Thoracic aorta (tissue), 2 donors: ENCODE measurements around the gene GABARAPL2. TPM values are rescaled to one million over a fixed set of nuclear protein-coding genes. Genes with fewer than 3 reads are reported as not detected.

Source experiments
- ATAC-seq: fragments of 150-250 bp; one replicate; pipeline ENCODE4 v1.8.0; 2017; ENCODE audit warnings: low read depth; ENCODE audit not compliant: insufficient number of reproducible peaks, low FRiP score
- DNase-seq: peaks from one replicate; pipeline ENCODE4 v3.0.0-alpha.2; 2020; ENCODE audit warnings: low spot score
- H3K27ac ChIP-seq, 2 donors: fragments of 200-600 bp; sonication (generic); 1 replicate in 1 of 2; 2 replicates in 1 of 2; pipeline ENCODE4 v1.5.1; 2016; ENCODE audit warnings: mild to moderate bottlenecking in 2 of 2, moderate library complexity in 2 of 2
- H3K27me3 ChIP-seq: fragments of 200-600 bp; sonication (generic); replicated peaks from 2 replicates; pipeline ENCODE4 v1.6.0; 2016; ENCODE audit warnings: mild to moderate bottlenecking; ENCODE audit not compliant: insufficient read depth
- H3K36me3 ChIP-seq: fragments of 200-600 bp; sonication (generic); one replicate; pipeline ENCODE4 v1.5.1; 2016
- H3K4me1 ChIP-seq, 2 donors: fragments of 200-600 bp; sonication (generic); 1 replicate in 1 of 2; 2 replicates in 1 of 2; pipeline versions ENCODE4 v1.5.1 to v1.6.0; 2016; ENCODE audit warnings: low read depth in 2 of 2, mild to moderate bottlenecking in 1 of 2; ENCODE audit not compliant: control insufficient read depth in 1 of 2
- H3K4me3 ChIP-seq: fragments of 200-600 bp; sonication (generic); 2 replicates; pipeline ENCODE4 v1.5.1; 2016; ENCODE audit warnings: mild to moderate bottlenecking
- H3K9me3 ChIP-seq: fragments of 200-600 bp; sonication (generic); 2 replicates; pipeline ENCODE4 v1.5.1; 2016
- total RNA-seq, 2 donors: library from RNA; depleted of rRNA; stranded (reverse); fragments of >200 nt; gene quantifications; one replicate each; pipeline versions ENCODE4 v1.1.0 to v1.2.3, GENCODE V29; 2016
- TF ChIP-seq, protein P1 (sequence below): fragments of 200-600 bp; sonication (generic); IDR thresholded peaks from one replicate; pipeline ENCODE4 v1.5.1; 2019; ENCODE audit warnings: antibody characterized with exemption

The GABARAPL2 gene
- total RNA-seq, 2 donors from 2014 or later, result 101 to 122 TPM

DNA sequence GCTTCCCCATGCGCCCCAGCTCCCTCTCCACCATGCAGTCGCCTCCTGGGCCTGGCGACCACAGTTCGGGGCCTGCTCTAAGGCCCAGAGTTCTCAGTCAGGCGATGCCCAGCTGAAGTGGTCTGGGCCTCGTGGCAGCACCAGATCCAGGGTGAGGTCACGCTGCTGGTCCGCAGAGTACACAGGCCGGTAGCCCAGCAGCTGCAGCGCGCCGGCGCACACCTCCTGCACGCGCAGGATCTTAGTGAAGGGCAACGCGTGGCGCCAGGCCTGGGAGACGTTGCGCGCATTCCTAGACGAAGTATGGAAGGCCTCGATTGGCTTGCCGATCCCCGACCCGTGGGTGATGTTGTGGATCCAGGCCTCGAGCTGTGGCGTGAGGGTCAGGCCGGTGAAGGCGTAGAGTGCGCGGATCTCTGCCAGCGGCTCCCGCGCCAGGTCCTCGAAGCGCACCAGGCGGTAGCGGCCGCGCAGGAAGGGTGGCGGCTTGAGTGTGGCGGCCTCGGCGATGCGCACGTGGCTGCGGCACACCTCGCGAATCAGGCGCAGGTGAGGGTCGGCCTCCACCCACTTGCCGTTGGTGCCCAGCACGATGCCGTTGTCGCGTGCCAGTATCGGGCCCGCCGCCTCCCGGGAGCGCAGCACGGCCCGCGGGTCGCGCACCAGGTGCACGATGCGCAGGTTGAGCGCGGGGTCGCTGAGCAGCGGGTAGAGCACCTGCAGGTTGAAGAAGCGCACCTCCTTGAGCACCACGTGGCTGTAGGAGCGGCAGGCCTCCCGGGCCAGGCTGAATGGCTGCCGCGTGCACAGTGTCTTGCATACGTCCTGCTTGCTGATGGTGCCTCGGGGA, 36.9 kb upstream of the GABARAPL2 start:
- H3K27me3 ChIP-seq, result no peaks in the 10 kb centered on the region
- TF ChIP-seq, protein P1, sequence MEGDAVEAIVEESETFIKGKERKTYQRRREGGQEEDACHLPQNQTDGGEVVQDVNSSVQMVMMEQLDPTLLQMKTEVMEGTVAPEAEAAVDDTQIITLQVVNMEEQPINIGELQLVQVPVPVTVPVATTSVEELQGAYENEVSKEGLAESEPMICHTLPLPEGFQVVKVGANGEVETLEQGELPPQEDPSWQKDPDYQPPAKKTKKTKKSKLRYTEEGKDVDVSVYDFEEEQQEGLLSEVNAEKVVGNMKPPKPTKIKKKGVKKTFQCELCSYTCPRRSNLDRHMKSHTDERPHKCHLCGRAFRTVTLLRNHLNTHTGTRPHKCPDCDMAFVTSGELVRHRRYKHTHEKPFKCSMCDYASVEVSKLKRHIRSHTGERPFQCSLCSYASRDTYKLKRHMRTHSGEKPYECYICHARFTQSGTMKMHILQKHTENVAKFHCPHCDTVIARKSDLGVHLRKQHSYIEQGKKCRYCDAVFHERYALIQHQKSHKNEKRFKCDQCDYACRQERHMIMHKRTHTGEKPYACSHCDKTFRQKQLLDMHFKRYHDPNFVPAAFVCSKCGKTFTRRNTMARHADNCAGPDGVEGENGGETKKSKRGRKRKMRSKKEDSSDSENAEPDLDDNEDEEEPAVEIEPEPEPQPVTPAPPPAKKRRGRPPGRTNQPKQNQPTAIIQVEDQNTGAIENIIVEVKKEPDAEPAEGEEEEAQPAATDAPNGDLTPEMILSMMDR, result no peak
- H3K9me3 ChIP-seq, result no peaks in the 10 kb centered on the region
- H3K4me3 ChIP-seq, result no peak overlapping the region
- no peaks in the 10 kb centered on the region for H3K36me3 ChIP-seq
- no peak for ATAC-seq
- no peak for DNase-seq
- no peaks in the 10 kb centered on the region for H3K4me1 ChIP-seq
- no peak overlapping the region for H3K27ac ChIP-seq

DNA sequence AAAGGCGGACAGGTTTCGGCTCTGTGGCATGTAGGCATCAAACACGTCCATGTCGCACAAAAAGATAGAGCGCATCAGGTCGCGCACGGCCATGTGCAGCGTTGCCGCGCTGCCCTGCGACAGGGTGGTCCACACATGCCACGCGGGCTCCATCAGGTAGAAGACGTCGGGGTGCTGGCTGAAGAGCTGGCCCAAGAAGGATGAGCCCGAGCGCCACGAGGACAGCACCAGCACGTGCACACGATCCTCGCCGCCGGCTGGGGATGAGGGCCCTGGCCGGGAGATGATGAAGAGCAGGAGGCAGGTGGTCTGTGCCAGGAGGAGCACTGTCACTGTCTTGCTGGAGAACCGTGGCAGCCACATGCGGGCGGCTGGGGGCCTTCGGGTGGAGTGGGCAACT, 36.2 kb upstream of the GABARAPL2 start:
- TF ChIP-seq, protein P1, result no peak
- Histone ChIP-seq H3K36me3 (no peaks in the 10 kb centered on the region), H3K4me1 (peaks cover 0 to 1% of the 10 kb centered on the region in 2 donors), H3K9me3 (no peaks in the 10 kb centered on the region), H3K27ac (no peak overlapping the region), H3K4me3 (no peak overlapping the region), H3K27me3 (no peaks in the 10 kb centered on the region)
- DNase-seq (no peak), ATAC-seq (no peak)

DNA sequence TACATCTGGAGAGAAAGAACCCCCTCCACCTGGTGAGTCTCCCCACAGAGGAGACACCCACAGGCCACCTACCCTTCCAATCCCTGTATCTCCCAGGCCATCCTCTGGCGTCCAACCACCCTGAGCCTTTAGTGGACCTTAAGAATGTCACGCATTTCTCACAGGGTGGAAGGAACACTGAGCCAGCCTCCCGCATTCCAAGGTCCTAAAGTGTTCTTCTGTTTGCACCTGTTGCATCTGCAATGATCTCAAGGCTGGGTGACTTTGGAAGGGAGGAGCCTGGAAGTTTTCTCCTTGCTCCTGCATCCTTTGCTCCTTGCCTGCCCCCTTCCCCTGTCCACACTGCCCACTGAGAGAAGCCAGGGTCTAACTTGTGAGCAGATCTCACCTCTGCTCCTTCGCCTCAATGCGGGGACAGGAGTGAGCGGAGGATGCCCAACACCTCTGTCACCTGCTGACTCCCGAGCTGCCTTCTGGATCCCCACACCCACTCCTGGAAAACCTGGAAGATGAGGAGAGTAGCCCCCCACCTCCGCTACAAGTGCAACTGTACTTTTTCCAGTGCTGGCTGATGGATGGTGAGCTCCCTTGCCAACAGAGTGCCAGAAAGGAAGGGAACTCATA, 33.9 kb upstream of the GABARAPL2 start:
- Histone ChIP-seq H3K9me3 (no peaks in the 10 kb centered on the region), H3K36me3 (no peaks in the 10 kb centered on the region), H3K4me1 (peaks cover 0 to 8% of the 10 kb centered on the region in 2 donors), H3K4me3 (no peak overlapping the region), H3K27ac (no peak overlapping the region), H3K27me3 (no peaks in the 10 kb centered on the region)
- DNase-seq, result no peak
- TF ChIP-seq, protein P1, result no peak
- no peak for ATAC-seq

DNA sequence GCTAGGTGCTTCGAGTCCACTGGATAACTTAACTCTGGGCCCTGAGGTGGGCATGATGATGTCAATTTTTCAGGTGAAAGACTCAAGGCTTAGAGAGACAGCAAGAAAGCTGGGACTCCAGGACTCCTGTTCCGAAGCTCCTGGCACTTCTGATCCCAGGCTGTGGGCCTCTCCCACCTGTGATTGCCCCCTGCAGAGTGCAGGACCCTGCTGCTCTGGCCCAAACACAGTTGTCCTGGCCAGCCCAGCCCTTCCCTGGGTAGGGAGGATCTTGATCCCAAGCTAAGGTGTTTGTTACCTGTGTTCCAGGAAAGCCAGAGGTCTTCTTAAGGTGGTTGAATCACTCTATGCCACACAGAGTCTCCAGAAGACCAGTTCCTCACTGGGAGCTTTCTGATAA, 33.4 kb upstream of the GABARAPL2 start:
- Histone ChIP-seq H3K4me3 (no peak overlapping the region), H3K9me3 (no peaks in the 10 kb centered on the region), H3K36me3 (no peaks in the 10 kb centered on the region), H3K4me1 (peaks cover 0 to 8% of the 10 kb centered on the region in 2 donors), H3K27ac (no peak overlapping the region), H3K27me3 (no peaks in the 10 kb centered on the region)
- ATAC-seq (no peak), DNase-seq (no peak)
- TF ChIP-seq, protein P1, result no peak

DNA sequence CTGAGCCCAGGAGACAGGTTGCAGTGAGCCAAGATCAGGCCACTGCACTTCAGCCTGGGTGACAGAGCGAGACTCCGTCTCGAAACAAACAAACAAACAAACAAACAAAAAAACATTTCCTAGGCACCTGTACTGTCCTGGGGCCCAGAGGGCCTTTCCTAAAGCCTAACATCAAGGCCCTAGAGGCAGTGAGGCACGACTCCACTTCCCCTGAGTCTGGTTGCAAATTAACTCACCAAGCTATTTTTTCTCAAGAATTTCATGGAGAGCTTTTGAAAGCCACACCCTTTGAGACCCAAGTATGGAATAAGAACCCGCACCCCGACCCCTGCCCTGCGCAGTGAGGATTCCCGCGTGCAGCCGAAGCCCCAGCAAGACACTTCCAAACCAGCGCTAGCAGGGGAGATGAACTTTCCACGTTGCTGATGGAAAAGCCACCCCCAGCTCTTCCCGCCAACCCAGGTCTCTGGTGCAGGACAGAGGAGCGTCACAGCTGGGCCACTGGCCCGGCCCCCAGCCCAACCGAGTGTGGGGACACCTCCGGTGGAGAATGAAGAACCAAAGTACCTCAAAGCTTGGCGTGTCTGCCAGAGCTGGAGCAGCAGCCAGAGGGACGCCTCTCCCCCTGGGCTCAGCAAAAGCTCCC, 31.5 kb upstream of the GABARAPL2 start:
- Histone ChIP-seq H3K4me1 (peaks cover 0 to 20% of the 10 kb centered on the region in 2 donors), H3K27me3 (no peaks in the 10 kb centered on the region), H3K27ac (no peak overlapping the region), H3K9me3 (no peaks in the 10 kb centered on the region), H3K36me3 (no peaks in the 10 kb centered on the region), H3K4me3 (peak overlapping the region; percentile 44)
- ATAC-seq, result no peak
- no peak for DNase-seq
- TF ChIP-seq, protein P1, result no peak
